SKM-1 (cell line): ENCODE results near the gene CFAP119.

Experiments used
- DNase-seq: peaks from one replicate; lab custom pipeline; 2025; ENCODE audit not compliant: unreplicated experiment; lab: John Stamatoyannopoulos, UW

Gene CFAP119

GRCh38 chr16:30782486-30783279, 20.8 kb upstream of the CFAP119 start:
- DNase-seq, result no peak

- DNase-seq, result no peak
Observed at GRCh38 chr16:30780549-30780948, 18.7 kb upstream of the CFAP119 start.

- DNase-seq, result no peak
Observed at GRCh38 chr16:30780021-30780420, 18.2 kb upstream of the CFAP119 start.

GRCh38 chr16:30779596-30779995, 17.7 kb upstream of the CFAP119 start:
- DNase-seq, result no peak

GRCh38 chr16:30778549-30779244, 16.8 kb upstream of the CFAP119 start:
- no peak for DNase-seq

GRCh38 chr16:30777591-30778297, 15.9 kb upstream of the CFAP119 start:
- no peak for DNase-seq

GRCh38 chr16:30775392-30776188, 13.7 kb upstream of the CFAP119 start:
- peak; percentile 74 for DNase-seq

GRCh38 chr16:30775131-30775391, 13.2 kb upstream of the CFAP119 start:
- no peak for DNase-seq

GRCh38 chr16:30774367-30775130, 12.7 kb upstream of the CFAP119 start:
- no peak for DNase-seq

GRCh38 chr16:30773826-30774225, 12.0 kb upstream of the CFAP119 start:
- no peak for DNase-seq

- no peak for DNase-seq
Observed at GRCh38 chr16:30771726-30772125, 9.9 kb upstream of the CFAP119 start.

- no peak for DNase-seq
Observed at GRCh38 chr16:30769379-30770089, 7.7 kb upstream of the CFAP119 start.

- no peak for DNase-seq
Observed at GRCh38 chr16:30768583-30769181, 6.8 kb upstream of the CFAP119 start.

- no peak for DNase-seq
Observed at GRCh38 chr16:30767767-30768465, 6.1 kb upstream of the CFAP119 start.

- DNase-seq, result no peak
Observed at GRCh38 chr16:30766933-30767284, 5.0 kb upstream of the CFAP119 start.

- no peak for DNase-seq
Observed at GRCh38 chr16:30766206-30766932, 4.5 kb upstream of the CFAP119 start.

- DNase-seq, result no peak
Observed at GRCh38 chr16:30764816-30765465, 3.1 kb upstream of the CFAP119 start.

GRCh38 chr16:30764086-30764485, 2.2 kb upstream of the CFAP119 start:
- no peak for DNase-seq
